Lung (tissue), 12 donors: ENCODE measurements around the gene P2RX7. TPM values are rescaled to one million over a fixed set of nuclear protein-coding genes. Genes with fewer than 3 reads are reported as not detected.

Source experiments
- ATAC-seq: fragments of 200-7000 bp; cut with Tn5 transposase; one replicate; pipeline ENCODE4 v1.9.1; 2020; ENCODE audit warnings: moderate number of reproducible peaks; ENCODE audit not compliant: insufficient read depth, low FRiP score
- DNase-seq, 3 donors: peaks; one replicate each; pipeline ENCODE4 v3.0.0-alpha.2; 2013 to 2017
- H3K27ac ChIP-seq, 2 donors: one replicate each; pipeline ENCODE4 v1.5.1; 2013; ENCODE audit warnings: mild to moderate bottlenecking in 2 of 2, moderate library complexity in 2 of 2, control low read depth in 1 of 2, inconsistent platforms in 1 of 2, low read depth in 1 of 2, low read length in 1 of 2
- H3K27me3 ChIP-seq, 3 donors: one replicate each; pipeline ENCODE4 v1.5.1; 2013; ENCODE audit warnings: low read length in 2 of 3; ENCODE audit not compliant: control insufficient read depth in 3 of 3, insufficient read depth in 3 of 3
- H3K36me3 ChIP-seq, 4 donors: one replicate each; pipeline ENCODE4 v1.5.1; 2013; ENCODE audit warnings: low read length in 4 of 4, mild to moderate bottlenecking in 1 of 4, moderate library complexity in 1 of 4; ENCODE audit not compliant: control insufficient read depth in 4 of 4, insufficient read depth in 4 of 4
- H3K4me1 ChIP-seq, 5 donors: one replicate each; pipeline ENCODE4 v1.5.1; 2013; ENCODE audit warnings: low read length in 5 of 5, mild to moderate bottlenecking in 2 of 5, moderate library complexity in 1 of 5; ENCODE audit not compliant: control insufficient read depth in 5 of 5, insufficient read depth in 5 of 5
- H3K4me3 ChIP-seq: one replicate; pipeline ENCODE4 v1.5.1; 2013; ENCODE audit warnings: mild to moderate bottlenecking, control low read depth, moderate library complexity
- H3K9ac ChIP-seq, 2 donors: one replicate each; pipeline ENCODE4 v1.5.1; 2013; ENCODE audit warnings: low read length in 2 of 2, control low read depth in 1 of 2; ENCODE audit not compliant: insufficient read depth in 1 of 2
- H3K9me3 ChIP-seq, 4 donors: one replicate each; pipeline ENCODE4 v1.5.1; 2013; ENCODE audit warnings: low read length in 3 of 4, mild to moderate bottlenecking in 1 of 4, moderate library complexity in 1 of 4; ENCODE audit not compliant: control insufficient read depth in 4 of 4, insufficient read depth in 3 of 4
- WGBS, 2 donors: extraction: QIAGEN DNeasy Blood & Tissue Kit; methylation state at CpG; one replicate each; pipeline ENCODE4 v1.1.7; 2013; 5-methylcytosine and 5-hydroxymethylcytosine counted together
- polyA plus RNA-seq, 2 donors: library from polyadenylated mRNA; stranded (reverse); fragments of 200-250 nt; gene quantifications; one replicate each; pipeline ENCODE4 v1.2.1, GENCODE V29; 2013
- total RNA-seq, 2 donors: library from RNA; depleted of rRNA in 1 of 2; stranded (reverse); fragments of >200 nt in 1 of 2; gene quantifications; one replicate each; pipeline ENCODE4 v1.2.1, GENCODE V29; 2014 to 2021
- TF ChIP-seq, protein P1 (sequence below): IDR thresholded peaks from 2 replicates; pipeline ENCODE4 v1.5.1; 2012; ENCODE audit warnings: mild to moderate bottlenecking; ENCODE audit errors: control extremely low read depth, extremely low read depth
- donor health status: control.
- donor health status: control.
- donor health status: Bipolar disorder and iron deficiency.
- donor health status: healthy.
- donor health status: DM: yes; HTN: yes; CAD: no.

Gene P2RX7
- total and polyA plus RNA-seq, 4 donors = 5.3 to 17.1 (median 8.3) TPM

DNA sequence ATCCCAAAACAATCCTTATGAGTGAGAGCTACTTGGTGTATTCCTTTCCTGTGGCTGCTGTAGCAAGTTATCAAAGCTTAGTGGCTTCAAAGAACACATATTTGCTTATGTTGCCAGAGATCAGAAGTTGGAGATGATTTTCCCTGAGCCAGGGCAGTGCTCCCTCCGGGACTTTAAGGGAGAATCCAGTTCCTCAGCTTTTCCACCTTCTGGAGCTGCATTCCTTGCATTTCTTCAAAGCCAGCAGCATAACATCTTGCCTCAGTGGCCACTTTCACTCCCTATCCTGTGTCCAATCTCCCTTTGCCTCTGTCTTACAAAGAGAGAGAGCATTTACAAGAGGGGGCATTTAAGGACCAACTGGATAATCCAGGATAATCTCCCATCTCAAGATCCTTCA is 33.7 kb downstream of the P2RX7 start:
- Histone ChIP-seq H3K27ac (no peak overlapping the region), H3K9ac (no peak overlapping the region), H3K27me3 (no peaks in the 10 kb centered on the region)

DNA sequence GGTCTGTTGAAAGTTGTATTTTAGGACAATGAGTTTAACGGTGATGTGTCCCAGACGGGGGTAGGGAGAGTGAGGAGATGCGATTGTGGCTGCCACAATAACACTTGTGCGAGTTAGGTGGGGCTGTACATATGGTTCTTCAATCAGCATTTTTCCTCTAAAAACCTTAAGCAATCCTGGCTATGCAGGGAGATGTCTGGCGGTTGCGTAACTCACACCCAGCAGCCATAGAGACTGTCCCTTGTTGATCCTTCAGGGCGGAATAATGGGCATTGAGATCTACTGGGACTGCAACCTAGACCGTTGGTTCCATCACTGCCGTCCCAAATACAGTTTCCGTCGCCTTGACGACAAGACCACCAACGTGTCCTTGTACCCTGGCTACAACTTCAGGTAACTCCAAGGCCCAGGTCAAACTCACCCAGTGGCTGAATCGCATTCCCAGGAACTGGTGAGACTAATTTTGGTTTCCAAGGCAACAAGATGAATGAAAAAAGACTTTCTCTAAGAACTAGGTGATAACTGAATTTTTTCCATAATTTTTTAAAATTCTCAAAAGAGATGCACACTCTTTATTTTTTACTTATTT is 34.6 kb downstream of the P2RX7 start:
- DNase-seq (no peak), ATAC-seq (no peak)
- WGBS, 2 donors = 72 to 79% methylated on average over 14 of the region's 14 CpGs

More for the DNA sequence above, 33.7 kb downstream of the P2RX7 start:
- 85 to 95% methylated on average over 1 of the region's 1 CpG for WGBS, 2 donors
- Histone ChIP-seq H3K36me3 (peaks cover 0 to 11% (median 0%) of the 10 kb centered on the region in 4 donors), H3K4me3 (no peak overlapping the region), H3K4me1 (no peaks in the 10 kb centered on the region), H3K9me3 (no peaks in the 10 kb centered on the region)
- ATAC-seq = no peak
- no peak for DNase-seq
- TF ChIP-seq, protein P1, sequence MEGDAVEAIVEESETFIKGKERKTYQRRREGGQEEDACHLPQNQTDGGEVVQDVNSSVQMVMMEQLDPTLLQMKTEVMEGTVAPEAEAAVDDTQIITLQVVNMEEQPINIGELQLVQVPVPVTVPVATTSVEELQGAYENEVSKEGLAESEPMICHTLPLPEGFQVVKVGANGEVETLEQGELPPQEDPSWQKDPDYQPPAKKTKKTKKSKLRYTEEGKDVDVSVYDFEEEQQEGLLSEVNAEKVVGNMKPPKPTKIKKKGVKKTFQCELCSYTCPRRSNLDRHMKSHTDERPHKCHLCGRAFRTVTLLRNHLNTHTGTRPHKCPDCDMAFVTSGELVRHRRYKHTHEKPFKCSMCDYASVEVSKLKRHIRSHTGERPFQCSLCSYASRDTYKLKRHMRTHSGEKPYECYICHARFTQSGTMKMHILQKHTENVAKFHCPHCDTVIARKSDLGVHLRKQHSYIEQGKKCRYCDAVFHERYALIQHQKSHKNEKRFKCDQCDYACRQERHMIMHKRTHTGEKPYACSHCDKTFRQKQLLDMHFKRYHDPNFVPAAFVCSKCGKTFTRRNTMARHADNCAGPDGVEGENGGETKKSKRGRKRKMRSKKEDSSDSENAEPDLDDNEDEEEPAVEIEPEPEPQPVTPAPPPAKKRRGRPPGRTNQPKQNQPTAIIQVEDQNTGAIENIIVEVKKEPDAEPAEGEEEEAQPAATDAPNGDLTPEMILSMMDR = no peak

DNA sequence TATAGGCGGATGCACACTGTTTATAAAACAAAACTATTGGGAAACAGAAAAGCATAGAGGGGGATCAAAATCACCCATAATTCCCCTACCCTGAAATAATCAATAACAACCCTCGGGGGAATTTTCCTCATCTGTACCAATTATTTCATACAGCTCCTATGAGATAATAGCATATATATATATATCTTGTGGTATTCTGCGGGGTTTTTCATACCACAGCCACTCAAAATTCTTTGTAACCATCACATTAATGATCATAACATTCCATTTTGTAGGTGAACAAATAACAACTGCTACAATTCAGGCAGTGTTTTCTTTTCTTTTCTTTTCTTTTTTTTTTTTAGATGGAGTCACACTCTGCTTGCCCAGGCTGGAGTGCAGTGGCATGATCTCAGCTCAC is 35.3 kb downstream of the P2RX7 start:
- no peak for ATAC-seq
- H3K36me3 ChIP-seq = peaks cover 0 to 8% (median 0%) of the 10 kb centered on the region in 4 donors
- H3K9me3 ChIP-seq = no peaks in the 10 kb centered on the region
- peaks cover 0 to 5% (median 0%) of the 10 kb centered on the region in 5 donors for H3K4me1 ChIP-seq
- no peak overlapping the region for H3K27ac ChIP-seq
- no peaks in the 10 kb centered on the region for H3K27me3 ChIP-seq
- no peak overlapping the region for H3K4me3 ChIP-seq
- no peak for DNase-seq
- no peak overlapping the region for H3K9ac ChIP-seq
- TF ChIP-seq, protein P1 = no peak
- WGBS, 2 donors = 68 to 94% methylated on average over 3 of the region's 3 CpGs

More for the DNA sequence above, 34.6 kb downstream of the P2RX7 start:
- Histone ChIP-seq H3K36me3 (peaks cover 0 to 9% (median 0%) of the 10 kb centered on the region in 4 donors), H3K4me1 (no peaks in the 10 kb centered on the region), H3K4me3 (no peak overlapping the region), H3K27me3 (no peaks in the 10 kb centered on the region), H3K9me3 (no peaks in the 10 kb centered on the region), H3K27ac (no peak overlapping the region), H3K9ac (no peak overlapping the region)
- TF ChIP-seq, protein P1 = no peak

DNA sequence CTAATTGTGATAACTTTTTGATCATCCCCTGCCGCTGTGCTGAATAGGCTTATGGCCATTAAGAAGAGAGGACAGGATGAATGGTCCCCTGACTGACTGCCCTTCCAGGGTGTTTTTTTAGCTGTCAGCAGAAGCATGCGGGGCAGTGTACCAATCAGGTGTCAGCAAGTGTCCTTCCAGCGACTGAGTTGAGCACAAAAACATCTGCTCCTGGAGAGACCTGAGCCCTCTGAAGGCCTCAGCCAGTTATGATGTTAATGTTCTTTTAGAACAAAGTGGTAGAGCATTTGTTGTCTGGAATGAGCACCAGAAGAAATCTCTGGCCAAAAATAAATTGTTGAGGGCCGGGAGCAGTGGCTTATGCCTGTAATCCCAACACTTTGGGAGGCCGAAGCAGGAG is 37.5 kb downstream of the P2RX7 start:
- TF ChIP-seq, protein P1 = no peak
- H3K4me3 ChIP-seq = no peak overlapping the region
- no peak overlapping the region for H3K9ac ChIP-seq
- peaks cover 0 to 12% (median 4%) of the 10 kb centered on the region in 5 donors for H3K4me1 ChIP-seq
- H3K27ac ChIP-seq = no peak overlapping the region
- DNase-seq (no peak), ATAC-seq (no peak)
- no peaks in the 10 kb centered on the region for H3K9me3 ChIP-seq
- 84 to 96% methylated on average over 5 of the region's 5 CpGs for WGBS, 2 donors
- no peaks in the 10 kb centered on the region for H3K27me3 ChIP-seq
- peaks cover 0 to 8% (median 0%) of the 10 kb centered on the region in 4 donors for H3K36me3 ChIP-seq
